GM19351 (cell line): ENCODE data around the gene FAM216B.
"Not testable (repeated sequence)": the region's sequence is repeated elsewhere in the genome, so short reads cannot be mapped to it uniquely, and the experiment has no call there.

ENCODE experiments used
- ATAC-seq: cut with Tn5 transposase; IDR thresholded peaks from one replicate; pipeline ENCODE4 v1.9.1; 2021; ENCODE audit warnings: mild to moderate bottlenecking, moderate library complexity; ENCODE audit not compliant: unreplicated experiment

Gene FAM216B

GRCh38 chr13:42781352-42781751, at the start of gene FAM216B:
Gene FAM216B, plus strand, starts transcription at chr13:42781584. Its CDS starts 2,484 bp downstream, at chr13:42784068.
- no peak for ATAC-seq

- ATAC-seq: no peak
Observed at GRCh38 chr13:42732073-42732472, 49.3 kb upstream of the FAM216B start.

GRCh38 chr13:42733046-42733445, 48.3 kb upstream of the FAM216B start:
- ATAC-seq: no peak

- no peak for ATAC-seq
Observed at GRCh38 chr13:42735010-42735409, 46.4 kb upstream of the FAM216B start.

- ATAC-seq: no peak
Observed at GRCh38 chr13:42740753-42741152, 40.6 kb upstream of the FAM216B start.

- ATAC-seq: no peak
Observed at GRCh38 chr13:42741914-42742313, 39.5 kb upstream of the FAM216B start.

GRCh38 chr13:42745655-42746054, 35.7 kb upstream of the FAM216B start:
- no peak for ATAC-seq

- ATAC-seq: no peak
Observed at GRCh38 chr13:42746866-42747265, 34.5 kb upstream of the FAM216B start.

GRCh38 chr13:42747399-42747873, 33.9 kb upstream of the FAM216B start:
- no peak for ATAC-seq

- no peak for ATAC-seq
Observed at GRCh38 chr13:42750794-42751193, 30.6 kb upstream of the FAM216B start.

GRCh38 chr13:42751693-42752092, 29.7 kb upstream of the FAM216B start:
- peak; percentile 79 for ATAC-seq

GRCh38 chr13:42752731-42753130, 28.7 kb upstream of the FAM216B start:
- no peak for ATAC-seq

GRCh38 chr13:42753697-42754096, 27.7 kb upstream of the FAM216B start:
- no peak for ATAC-seq

- no peak for ATAC-seq
Observed at GRCh38 chr13:42754801-42755510, 26.4 kb upstream of the FAM216B start.

- ATAC-seq: no peak
Observed at GRCh38 chr13:42757678-42758420, 23.5 kb upstream of the FAM216B start.

GRCh38 chr13:42758515-42758914, 22.9 kb upstream of the FAM216B start:
- ATAC-seq: no peak

- ATAC-seq: no peak
Observed at GRCh38 chr13:42760951-42761350, 20.4 kb upstream of the FAM216B start.

GRCh38 chr13:42762251-42762650, 19.1 kb upstream of the FAM216B start:
- no peak for ATAC-seq

GRCh38 chr13:42762917-42763316, 18.5 kb upstream of the FAM216B start:
- ATAC-seq: no peak

- ATAC-seq: no peak
Observed at GRCh38 chr13:42766016-42766415, 15.4 kb upstream of the FAM216B start.

GRCh38 chr13:42769650-42770049, 11.7 kb upstream of the FAM216B start:
- ATAC-seq: no peak

- ATAC-seq: not testable (repeated sequence)
Observed at GRCh38 chr13:42776558-42776957, 4.8 kb upstream of the FAM216B start.
